Ovary (tissue), 3 donors: ENCODE results near the gene PPFIA4.

ENCODE experiments used
- CTCF ChIP-seq, 3 donors: fragments of 450-650 bp in 2 of 3; fragments of 200-600 bp in 1 of 3; IDR thresholded peaks; one replicate each; pipeline versions ENCODE4 v1.5.1 to v1.8.0; 2016 to 2022; ENCODE audit warnings: antibody characterized with exemption in 3 of 3, mild to moderate bottlenecking in 1 of 3
- EP300 ChIP-seq: sonication (generic); formaldehyde crosslinking; IDR thresholded peaks from one replicate; pipeline ENCODE4 v1.6.1; 2017; ENCODE audit warnings: antibody characterized with exemption
- POLR2A ChIP-seq: fragments of 450-650 bp; IDR thresholded peaks from one replicate; pipeline ENCODE4 v1.6.1; 2017; ENCODE audit warnings: antibody characterized with exemption, mild to moderate bottlenecking, moderate library complexity
- donor health status: DM: no; HTN: no; CAD: no.

DNA sequence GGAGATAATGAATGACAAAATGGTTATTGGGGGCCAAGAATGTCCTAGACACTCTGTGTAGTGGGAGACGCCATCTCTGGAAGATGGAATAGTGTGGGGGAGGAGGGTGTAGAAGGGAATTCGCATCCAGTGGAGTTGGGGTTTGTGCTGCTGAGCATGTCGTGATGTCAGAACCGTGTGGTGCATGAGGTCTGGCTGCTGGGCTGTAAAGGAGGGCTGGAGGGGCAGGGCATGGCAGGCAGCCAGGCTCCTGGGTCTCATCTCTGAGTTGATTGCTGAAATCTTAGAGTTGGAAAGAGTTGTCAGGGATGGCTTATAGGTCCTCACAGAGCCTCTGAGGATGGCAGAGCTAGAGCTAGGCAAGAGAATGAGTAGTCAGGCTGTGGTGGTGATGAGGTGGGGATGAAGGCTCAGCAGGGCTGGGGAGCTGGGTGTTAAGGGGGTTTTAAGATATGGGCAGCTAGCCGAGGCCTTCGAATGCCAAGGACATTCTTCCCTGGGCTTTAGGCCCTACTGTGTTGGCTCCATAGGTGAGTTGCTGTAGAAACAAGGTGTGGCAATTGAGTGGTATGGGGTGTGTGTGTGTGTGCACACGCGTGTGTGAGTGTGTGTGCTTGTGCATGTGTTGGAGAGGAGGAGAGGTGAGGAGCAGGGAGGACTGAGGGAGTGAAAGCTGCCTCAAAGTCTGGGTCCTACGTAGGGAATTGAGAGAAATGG lies 1.9 kb downstream of the PPFIA4 start:
- TF ChIP-seq POLR2A (no peak), EP300 (no peak), CTCF (IDR thresholded peaks at IDR 0.05) (no peak)
